GM23338 (cell line): ENCODE results near the gene C10orf105. TPM values are rescaled to one million over a fixed set of nuclear protein-coding genes. Genes with fewer than 3 reads are reported as not detected.

Experiments used
- ATAC-seq: fragments of 200-7000 bp; cut with Tn5 transposase; 3 replicates; pipeline ENCODE4 v1.9.1; 2020
- DNase-seq: peaks from one replicate; pipeline ENCODE4 v3.0.0-alpha.2; 2015; ENCODE audit warnings: low spot score
- H2AFZ ChIP-seq: fragments of 200-600 bp; sonication (generic); 2 replicates; pipeline ENCODE4 v1.8.0; 2016; ENCODE audit warnings: antibody characterized with exemption, mild to moderate bottlenecking, moderate library complexity
- H3F3A ChIP-seq: fragments of 200-600 bp; sonication (generic); replicated peaks from 2 replicates; pipeline ENCODE4 v1.8.0; 2017; ENCODE audit warnings: antibody characterized with exemption, mixed run types, low read depth
- H3K27ac ChIP-seq: fragments of 200-600 bp; sonication (generic); 2 replicates; pipeline ENCODE4 v1.6.1; 2016; ENCODE audit warnings: low read depth
- H3K27me3 ChIP-seq: fragments of 200-600 bp; sonication (generic); 2 replicates; pipeline ENCODE4 v1.8.0; 2016; ENCODE audit warnings: mild to moderate bottlenecking, mixed run types, moderate library complexity; ENCODE audit not compliant: insufficient read depth
- H3K36me3 ChIP-seq: fragments of 200-600 bp; sonication (generic); 2 replicates; pipeline ENCODE4 v1.8.0; 2016; ENCODE audit warnings: mild to moderate bottlenecking; ENCODE audit not compliant: insufficient read depth
- H3K4me1 ChIP-seq: fragments of 200-600 bp; sonication (generic); 2 replicates; pipeline ENCODE4 v1.8.0; 2016; ENCODE audit warnings: mild to moderate bottlenecking, moderate library complexity; ENCODE audit not compliant: insufficient read depth
- H3K4me2 ChIP-seq: fragments of 200-600 bp; sonication (generic); 2 replicates; pipeline ENCODE4 v1.7.1; 2017; ENCODE audit warnings: mixed run types
- H3K4me3 ChIP-seq: fragments of 200-600 bp; sonication (generic); 2 replicates; pipeline ENCODE4 v1.6.1; 2016; ENCODE audit warnings: mixed run types
- H3K79me2 ChIP-seq: fragments of 200-600 bp; sonication (generic); replicated peaks from 2 replicates; pipeline ENCODE4 v1.8.0; 2017; ENCODE audit warnings: mild to moderate bottlenecking; ENCODE audit not compliant: insufficient read depth
- H3K9me2 ChIP-seq: fragments of 200-600 bp; sonication (generic); 2 replicates; pipeline ENCODE4 v1.8.0; 2017; ENCODE audit not compliant: insufficient read depth
- H4K20me1 ChIP-seq: fragments of 200-600 bp; sonication (generic); replicated peaks from 2 replicates; pipeline ENCODE4 v1.8.0; 2017; ENCODE audit warnings: mild to moderate bottlenecking; ENCODE audit not compliant: insufficient read depth
- H3K27ac Mint-ChIP-seq: 2 replicates; pipeline ENCODE4 v1.8.0; 2020; ENCODE audit warnings: inconsistent platforms, mild to moderate bottlenecking, moderate library complexity, mixed read lengths
- H3K27me3 Mint-ChIP-seq: 3 replicates; pipeline ENCODE4 v1.8.0; 2022; ENCODE audit warnings: low read depth, mild to moderate bottlenecking, moderate library complexity, mixed read lengths, inconsistent platforms; ENCODE audit not compliant: insufficient read depth, poor library complexity
- H3K36me3 Mint-ChIP-seq: 3 replicates; pipeline ENCODE4 v1.8.0; 2021; ENCODE audit warnings: low read depth, mild to moderate bottlenecking, inconsistent platforms, moderate library complexity, mixed read lengths
- H3K4me1 Mint-ChIP-seq: 3 replicates; pipeline ENCODE4 v1.8.0; 2020; ENCODE audit warnings: mild to moderate bottlenecking, inconsistent platforms, mixed read lengths
- H3K4me3 Mint-ChIP-seq: 3 replicates; pipeline ENCODE4 v1.8.0; 2021; ENCODE audit warnings: moderate library complexity, mild to moderate bottlenecking, inconsistent platforms, mixed read lengths
- H3K9me3 Mint-ChIP-seq: 3 replicates; pipeline ENCODE4 v1.8.0; 2020; ENCODE audit warnings: moderate library complexity, mild to moderate bottlenecking, inconsistent platforms, mixed read lengths
- CREB1 ChIP-seq: fragments of 250-450 bp; sonication (Bioruptor Pico); IDR thresholded peaks from 2 replicates; pipeline ENCODE4 v1.5.0; 2020; ENCODE audit warnings: low read depth, mild to moderate bottlenecking, moderate library complexity
- ETS1 ChIP-seq: IDR thresholded peaks from 2 replicates; pipeline ENCODE4 v1.6.1; 2016; ENCODE audit warnings: antibody characterized with exemption
- EZH2 ChIP-seq: fragments of 200-600 bp; sonication (generic); IDR thresholded peaks from one replicate; pipeline ENCODE4 v1.8.0; 2017; ENCODE audit warnings: antibody characterized with exemption, mild to moderate bottlenecking, low read depth; ENCODE audit not compliant: unreplicated experiment
- EZH2phosphoT487 ChIP-seq: fragments of 200-600 bp; sonication (generic); IDR thresholded peaks from one replicate; pipeline ENCODE4 v1.8.1; 2018; ENCODE audit warnings: antibody characterized with exemption; ENCODE audit not compliant: unreplicated experiment
- JUNB ChIP-seq: IDR thresholded peaks from one replicate; pipeline ENCODE4 v1.6.1; 2016; ENCODE audit warnings: antibody characterized with exemption; ENCODE audit not compliant: unreplicated experiment
- NANOG ChIP-seq: IDR thresholded peaks from 2 replicates; pipeline ENCODE4 v1.6.1; 2016; ENCODE audit warnings: antibody characterized with exemption, borderline replicate concordance
- POLR2AphosphoS5 ChIP-seq: IDR thresholded peaks from 2 replicates; pipeline ENCODE4 v1.6.1; 2016; ENCODE audit warnings: antibody characterized with exemption, low read depth
- REST ChIP-seq: IDR thresholded peaks from one replicate; pipeline ENCODE4 v1.6.1; 2018; ENCODE audit warnings: antibody characterized with exemption; ENCODE audit not compliant: unreplicated experiment
- STAT1 ChIP-seq: IDR thresholded peaks from one replicate; pipeline ENCODE4 v1.6.1; 2016; ENCODE audit warnings: antibody characterized with exemption; ENCODE audit not compliant: unreplicated experiment
- ZNF114 ChIP-seq: fragments of 250-450 bp; sonication (Bioruptor Pico); IDR thresholded peaks from 2 replicates; pipeline ENCODE4 v1.5.0; 2020; ENCODE audit warnings: mild to moderate bottlenecking, moderate library complexity
- ZNF331 ChIP-seq: fragments of 250-450 bp; sonication (Bioruptor Pico); IDR thresholded peaks from 2 replicates; pipeline ENCODE4 v1.5.0; 2020; ENCODE audit warnings: low read depth, mild to moderate bottlenecking, moderate library complexity
- polyA plus RNA-seq: library from polyadenylated mRNA; unstranded; fragments of >200 nt; fragmentation: Nextera tagmentation; extraction: Ambion mirVana; gene quantifications from 2 replicates; pipeline ENCODE4 v1.2.1, GENCODE V29; 2016
- total RNA-seq: library from RNA; depleted of rRNA; stranded (reverse); fragments of >200 nt; shearing (Covaris generic); gene quantifications from 2 replicates; pipeline ENCODE4 v1.2.3, GENCODE V29; 2014
- TF ChIP-seq, protein P1 (sequence below), 2 experiments: fragments of 200-600 bp in 1 of 2; sonication (generic) in 1 of 2; conservative IDR thresholded peaks; 2 replicates each; pipeline versions ENCODE4 v1.5.1 to v1.6.1; 2016 to 2017; ENCODE audit warnings: antibody characterized with exemption in 2 of 2, low read depth in 2 of 2, mild to moderate bottlenecking in 2 of 2, moderate library complexity in 1 of 2
- TF ChIP-seq, protein P2 (sequence below): fragments of 250-450 bp; sonication (Bioruptor Pico); IDR thresholded peaks from 2 replicates; pipeline ENCODE4 v1.5.0; 2020; ENCODE audit warnings: mild to moderate bottlenecking, moderate library complexity

The C10orf105 gene
- total and polyA plus RNA-seq, 2 experiments from 2014 or later: 0.15 to 0.17 TPM

DNA sequence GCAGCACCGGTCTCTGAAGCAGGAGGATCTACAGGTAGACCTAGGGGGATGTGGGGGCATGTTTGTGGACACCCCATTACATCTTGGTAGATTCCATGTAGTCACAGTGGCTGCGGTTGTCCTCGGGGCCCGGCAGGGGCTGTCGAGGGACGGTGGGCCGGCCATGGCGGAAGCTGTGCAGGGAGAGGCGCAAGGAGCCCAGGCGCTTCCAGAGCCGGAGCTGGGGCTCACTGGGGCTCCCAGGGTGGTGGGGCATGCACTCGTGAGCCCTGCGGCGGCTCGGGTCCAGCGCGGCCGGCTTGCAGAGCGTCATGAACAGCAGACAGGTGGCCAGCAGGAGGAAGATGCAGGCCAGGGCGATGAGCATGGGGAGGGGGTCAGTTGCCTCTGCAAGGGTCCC lies 3.7 kb downstream of the C10orf105 start:
- Histone ChIP-seq H3K27me3 (no peaks in the 10 kb centered on the region), H3K4me2 (no peak overlapping the region), H2AFZ (no peak overlapping the region), H3K79me2 (no peaks in the 10 kb centered on the region), H3K27ac (no peak overlapping the region), H3K36me3 (no peaks in the 10 kb centered on the region), H4K20me1 (no peaks in the 10 kb centered on the region), H3F3A (no peaks in the 10 kb centered on the region), H3K9me2 (no peaks in the 10 kb centered on the region), H3K4me3 (no peak overlapping the region), H3K4me1 (peaks cover 8% of the 10 kb centered on the region)
- Mint-ChIP-seq H3K9me3 (no peaks in the 10 kb centered on the region), H3K4me1 (peaks cover 20% of the 10 kb centered on the region), H3K27me3 (peaks cover 22% of the 10 kb centered on the region), H3K4me3 (no peak overlapping the region), H3K27ac (peak overlapping the region; percentile 85), H3K36me3 (no peaks in the 10 kb centered on the region)
- ATAC-seq (no peak), DNase-seq (no peak)
- no peak for TF ChIP-seq ZNF114 (CRISPR knock-in tag)
- TF ChIP-seq JUNB: no peak
- TF ChIP-seq, protein P1, sequence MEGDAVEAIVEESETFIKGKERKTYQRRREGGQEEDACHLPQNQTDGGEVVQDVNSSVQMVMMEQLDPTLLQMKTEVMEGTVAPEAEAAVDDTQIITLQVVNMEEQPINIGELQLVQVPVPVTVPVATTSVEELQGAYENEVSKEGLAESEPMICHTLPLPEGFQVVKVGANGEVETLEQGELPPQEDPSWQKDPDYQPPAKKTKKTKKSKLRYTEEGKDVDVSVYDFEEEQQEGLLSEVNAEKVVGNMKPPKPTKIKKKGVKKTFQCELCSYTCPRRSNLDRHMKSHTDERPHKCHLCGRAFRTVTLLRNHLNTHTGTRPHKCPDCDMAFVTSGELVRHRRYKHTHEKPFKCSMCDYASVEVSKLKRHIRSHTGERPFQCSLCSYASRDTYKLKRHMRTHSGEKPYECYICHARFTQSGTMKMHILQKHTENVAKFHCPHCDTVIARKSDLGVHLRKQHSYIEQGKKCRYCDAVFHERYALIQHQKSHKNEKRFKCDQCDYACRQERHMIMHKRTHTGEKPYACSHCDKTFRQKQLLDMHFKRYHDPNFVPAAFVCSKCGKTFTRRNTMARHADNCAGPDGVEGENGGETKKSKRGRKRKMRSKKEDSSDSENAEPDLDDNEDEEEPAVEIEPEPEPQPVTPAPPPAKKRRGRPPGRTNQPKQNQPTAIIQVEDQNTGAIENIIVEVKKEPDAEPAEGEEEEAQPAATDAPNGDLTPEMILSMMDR (conservative IDR thresholded peaks at IDR 0.05; ENCODE audit: low read depth in 2 of 2): no peak
- TF ChIP-seq, protein P2, sequence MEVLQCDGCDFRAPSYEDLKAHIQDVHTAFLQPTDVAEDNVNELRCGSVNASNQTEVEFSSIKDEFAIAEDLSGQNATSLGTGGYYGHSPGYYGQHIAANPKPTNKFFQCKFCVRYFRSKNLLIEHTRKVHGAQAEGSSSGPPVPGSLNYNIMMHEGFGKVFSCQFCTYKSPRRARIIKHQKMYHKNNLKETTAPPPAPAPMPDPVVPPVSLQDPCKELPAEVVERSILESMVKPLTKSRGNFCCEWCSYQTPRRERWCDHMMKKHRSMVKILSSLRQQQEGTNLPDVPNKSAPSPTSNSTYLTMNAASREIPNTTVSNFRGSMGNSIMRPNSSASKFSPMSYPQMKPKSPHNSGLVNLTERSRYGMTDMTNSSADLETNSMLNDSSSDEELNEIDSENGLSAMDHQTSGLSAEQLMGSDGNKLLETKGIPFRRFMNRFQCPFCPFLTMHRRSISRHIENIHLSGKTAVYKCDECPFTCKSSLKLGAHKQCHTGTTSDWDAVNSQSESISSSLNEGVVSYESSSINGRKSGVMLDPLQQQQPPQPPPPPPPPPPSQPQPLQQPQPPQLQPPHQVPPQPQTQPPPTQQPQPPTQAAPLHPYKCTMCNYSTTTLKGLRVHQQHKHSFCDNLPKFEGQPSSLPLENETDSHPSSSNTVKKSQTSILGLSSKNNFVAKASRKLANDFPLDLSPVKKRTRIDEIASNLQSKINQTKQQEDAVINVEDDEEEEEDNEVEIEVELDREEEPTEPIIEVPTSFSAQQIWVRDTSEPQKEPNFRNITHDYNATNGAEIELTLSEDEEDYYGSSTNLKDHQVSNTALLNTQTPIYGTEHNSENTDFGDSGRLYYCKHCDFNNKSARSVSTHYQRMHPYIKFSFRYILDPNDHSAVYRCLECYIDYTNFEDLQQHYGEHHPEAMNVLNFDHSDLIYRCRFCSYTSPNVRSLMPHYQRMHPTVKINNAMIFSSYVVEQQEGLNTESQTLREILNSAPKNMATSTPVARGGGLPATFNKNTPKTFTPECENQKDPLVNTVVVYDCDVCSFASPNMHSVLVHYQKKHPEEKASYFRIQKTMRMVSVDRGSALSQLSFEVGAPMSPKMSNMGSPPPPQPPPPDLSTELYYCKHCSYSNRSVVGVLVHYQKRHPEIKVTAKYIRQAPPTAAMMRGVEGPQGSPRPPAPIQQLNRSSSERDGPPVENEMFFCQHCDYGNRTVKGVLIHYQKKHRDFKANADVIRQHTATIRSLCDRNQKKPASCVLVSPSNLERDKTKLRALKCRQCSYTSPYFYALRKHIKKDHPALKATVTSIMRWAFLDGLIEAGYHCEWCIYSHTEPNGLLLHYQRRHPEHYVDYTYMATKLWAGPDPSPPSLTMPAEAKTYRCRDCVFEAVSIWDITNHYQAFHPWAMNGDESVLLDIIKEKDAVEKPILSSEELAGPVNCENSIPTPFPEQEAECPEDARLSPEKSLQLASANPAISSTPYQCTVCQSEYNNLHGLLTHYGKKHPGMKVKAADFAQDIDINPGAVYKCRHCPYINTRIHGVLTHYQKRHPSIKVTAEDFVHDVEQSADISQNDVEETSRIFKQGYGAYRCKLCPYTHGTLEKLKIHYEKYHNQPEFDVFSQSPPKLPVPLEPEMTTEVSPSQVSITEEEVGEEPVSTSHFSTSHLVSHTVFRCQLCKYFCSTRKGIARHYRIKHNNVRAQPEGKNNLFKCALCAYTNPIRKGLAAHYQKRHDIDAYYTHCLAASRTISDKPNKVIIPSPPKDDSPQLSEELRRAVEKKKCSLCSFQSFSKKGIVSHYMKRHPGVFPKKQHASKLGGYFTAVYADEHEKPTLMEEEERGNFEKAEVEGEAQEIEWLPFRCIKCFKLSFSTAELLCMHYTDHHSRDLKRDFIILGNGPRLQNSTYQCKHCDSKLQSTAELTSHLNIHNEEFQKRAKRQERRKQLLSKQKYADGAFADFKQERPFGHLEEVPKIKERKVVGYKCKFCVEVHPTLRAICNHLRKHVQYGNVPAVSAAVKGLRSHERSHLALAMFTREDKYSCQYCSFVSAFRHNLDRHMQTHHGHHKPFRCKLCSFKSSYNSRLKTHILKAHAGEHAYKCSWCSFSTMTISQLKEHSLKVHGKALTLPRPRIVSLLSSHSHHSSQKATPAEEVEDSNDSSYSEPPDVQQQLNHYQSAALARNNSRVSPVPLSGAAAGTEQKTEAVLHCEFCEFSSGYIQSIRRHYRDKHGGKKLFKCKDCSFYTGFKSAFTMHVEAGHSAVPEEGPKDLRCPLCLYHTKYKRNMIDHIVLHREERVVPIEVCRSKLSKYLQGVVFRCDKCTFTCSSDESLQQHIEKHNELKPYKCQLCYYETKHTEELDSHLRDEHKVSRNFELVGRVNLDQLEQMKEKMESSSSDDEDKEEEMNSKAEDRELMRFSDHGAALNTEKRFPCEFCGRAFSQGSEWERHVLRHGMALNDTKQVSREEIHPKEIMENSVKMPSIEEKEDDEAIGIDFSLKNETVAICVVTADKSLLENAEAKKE: no peak
- no peak for TF ChIP-seq ZNF331
- no peak for TF ChIP-seq STAT1
- TF ChIP-seq CREB1 (CRISPR knock-in tag): no peak
- no peak for TF ChIP-seq EZH2
- TF ChIP-seq NANOG: no peak
- no peak for TF ChIP-seq REST
- TF ChIP-seq ETS1: no peak
- no peak for TF ChIP-seq POLR2AphosphoS5
- TF ChIP-seq EZH2phosphoT487: no peak
